Subcutaneous adipose tissue (tissue), 4 donors: ENCODE measurements around the gene ANKRD13B. TPM values are rescaled to one million over a fixed set of nuclear protein-coding genes. Genes with fewer than 3 reads are reported as not detected.

ENCODE experiments used
- total RNA-seq, 4 donors: library from RNA; depleted of rRNA; stranded (reverse); fragments of >200 nt; gene quantifications; one replicate each; pipeline ENCODE4 v1.1.0, GENCODE V29; 2016
- TF ChIP-seq, protein P1 (sequence below): fragments of 450-650 bp; IDR thresholded peaks from one replicate; pipeline ENCODE4 v1.5.1; 2016; ENCODE audit warnings: low read depth, mild to moderate bottlenecking, control low read depth, antibody characterized with exemption, moderate library complexity

Gene ANKRD13B
- total RNA-seq, 4 donors from 2014 or later, result 6.8 to 19.4 (median 13.0) TPM

DNA sequence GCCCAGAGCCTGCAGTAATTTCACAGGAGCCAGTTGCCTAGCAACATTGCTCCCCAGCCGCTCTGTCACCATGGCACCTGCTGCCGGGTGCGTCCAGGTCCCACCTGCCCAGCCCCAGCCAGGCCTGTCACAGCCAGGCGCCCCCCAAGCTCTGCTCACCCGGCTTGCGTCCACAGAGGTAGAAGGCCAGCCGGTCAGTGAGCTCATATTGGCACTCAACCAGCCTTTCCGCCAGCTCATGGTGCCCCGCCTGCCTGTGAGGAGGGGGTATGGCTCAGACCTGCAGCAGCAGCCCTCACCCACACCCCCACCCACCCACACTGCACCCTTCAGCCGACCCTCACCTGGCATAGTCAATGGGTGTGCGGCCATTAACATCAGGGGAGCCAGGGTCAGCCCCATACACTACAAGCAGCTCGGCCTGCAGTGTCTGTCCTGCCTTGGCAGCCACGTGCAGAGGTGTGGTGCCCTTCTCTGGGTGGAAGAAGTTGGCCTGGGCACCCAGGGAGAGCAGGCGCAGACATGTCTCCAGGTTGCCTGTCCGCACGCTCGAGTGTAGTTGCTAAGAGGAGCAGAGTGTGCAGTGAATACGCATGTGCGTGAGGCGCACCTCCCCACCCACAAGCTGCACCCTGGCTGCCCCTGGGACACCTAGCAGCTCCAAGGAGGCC is 11.2 kb upstream of the ANKRD13B start:
- TF ChIP-seq, protein P1, sequence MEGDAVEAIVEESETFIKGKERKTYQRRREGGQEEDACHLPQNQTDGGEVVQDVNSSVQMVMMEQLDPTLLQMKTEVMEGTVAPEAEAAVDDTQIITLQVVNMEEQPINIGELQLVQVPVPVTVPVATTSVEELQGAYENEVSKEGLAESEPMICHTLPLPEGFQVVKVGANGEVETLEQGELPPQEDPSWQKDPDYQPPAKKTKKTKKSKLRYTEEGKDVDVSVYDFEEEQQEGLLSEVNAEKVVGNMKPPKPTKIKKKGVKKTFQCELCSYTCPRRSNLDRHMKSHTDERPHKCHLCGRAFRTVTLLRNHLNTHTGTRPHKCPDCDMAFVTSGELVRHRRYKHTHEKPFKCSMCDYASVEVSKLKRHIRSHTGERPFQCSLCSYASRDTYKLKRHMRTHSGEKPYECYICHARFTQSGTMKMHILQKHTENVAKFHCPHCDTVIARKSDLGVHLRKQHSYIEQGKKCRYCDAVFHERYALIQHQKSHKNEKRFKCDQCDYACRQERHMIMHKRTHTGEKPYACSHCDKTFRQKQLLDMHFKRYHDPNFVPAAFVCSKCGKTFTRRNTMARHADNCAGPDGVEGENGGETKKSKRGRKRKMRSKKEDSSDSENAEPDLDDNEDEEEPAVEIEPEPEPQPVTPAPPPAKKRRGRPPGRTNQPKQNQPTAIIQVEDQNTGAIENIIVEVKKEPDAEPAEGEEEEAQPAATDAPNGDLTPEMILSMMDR, result no peak

DNA sequence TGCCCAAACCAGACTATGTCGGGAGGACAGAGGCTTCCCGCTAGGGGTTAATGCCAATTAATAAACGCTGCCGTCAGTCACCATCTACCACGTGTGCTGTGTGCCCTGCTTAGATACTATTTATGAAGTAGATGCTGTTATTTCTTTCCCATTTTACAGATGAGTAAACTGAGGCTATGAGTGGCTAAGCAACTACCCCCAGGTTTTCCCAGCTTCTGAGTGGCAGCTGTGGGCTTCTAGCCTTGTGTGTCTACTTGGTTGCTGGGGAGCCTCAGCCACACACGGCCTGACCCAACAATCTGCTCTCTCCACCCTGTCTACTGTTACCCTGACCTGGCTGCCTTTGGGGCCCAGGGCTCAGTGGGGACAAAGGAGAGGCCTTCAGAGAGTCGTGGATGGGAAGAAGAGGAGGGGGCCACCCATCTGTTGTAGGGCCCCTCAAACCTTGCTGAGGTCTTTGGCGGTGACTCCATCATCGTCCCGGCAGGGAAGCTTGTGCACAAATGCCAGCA is 10.6 kb upstream of the ANKRD13B start:
- TF ChIP-seq, protein P1, result no peak

- TF ChIP-seq, protein P1, result no peak
These were observed 10.2 kb upstream of the ANKRD13B start for GRCh38 chr17:29582772-29583171.

- TF ChIP-seq, protein P1, result no peak
These were observed 9.3 kb upstream of the ANKRD13B start for GRCh38 chr17:29583324-29584248.

- TF ChIP-seq, protein P1, result no peak
These were observed 8.4 kb upstream of the ANKRD13B start for GRCh38 chr17:29584452-29585079.

DNA sequence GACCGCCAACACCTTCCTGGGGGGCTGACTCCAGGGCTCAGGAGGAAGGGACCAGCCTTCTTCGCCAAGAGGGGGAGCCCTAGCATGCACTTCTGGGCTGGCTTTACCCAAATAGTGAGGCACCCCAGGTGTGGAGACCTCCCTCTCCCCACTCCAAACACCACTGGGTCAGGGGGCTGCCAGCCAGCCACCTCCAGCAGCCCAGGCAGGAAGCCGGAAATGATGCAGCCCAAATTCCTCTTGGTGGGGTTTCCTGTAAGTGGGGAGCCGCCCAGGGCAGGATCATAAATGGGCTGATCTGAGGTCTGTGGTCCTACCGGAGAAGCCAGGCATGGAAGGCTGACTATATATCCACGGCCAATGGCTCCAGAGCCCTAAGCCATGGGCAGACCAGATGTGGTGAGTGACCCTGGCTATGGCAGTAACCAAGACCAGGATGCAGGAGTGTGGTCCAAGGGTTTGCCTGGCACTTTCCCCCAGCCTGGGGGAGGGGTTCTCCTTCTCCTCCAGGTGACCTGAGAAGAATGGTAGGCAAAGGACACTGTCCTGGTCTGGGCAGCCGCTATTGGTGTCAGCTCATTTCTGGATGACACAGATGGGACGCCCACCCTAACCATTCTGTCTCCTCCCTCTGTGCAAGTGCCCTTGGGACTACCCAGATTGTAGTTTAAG is 7.7 kb upstream of the ANKRD13B start:
- TF ChIP-seq, protein P1, result no peak
